Left lobe of liver (tissue), 2 donors: ENCODE results near the gene PHETA2. TPM values are rescaled to one million over a fixed set of nuclear protein-coding genes. Genes with fewer than 3 reads are reported as not detected.
A peak's percentile ranks its signal among the peaks of the same experiment; 100 is the strongest.
"Not testable (repeated sequence)": the region's sequence is repeated elsewhere in the genome, so short reads cannot be mapped to it uniquely, and the experiment has no call there.

Experiments used
- ATAC-seq: fragments of 200-7000 bp; cut with Tn5 transposase; one replicate; pipeline ENCODE4 v1.9.1; 2020; ENCODE audit warnings: mild to moderate bottlenecking, moderate library complexity
- DNase-seq: peaks from one replicate; pipeline ENCODE4 v3.0.0-alpha.2; 2020; ENCODE audit warnings: low spot score
- total RNA-seq: library from RNA; stranded (reverse); gene quantifications from one replicate; pipeline ENCODE4 v1.2.1, GENCODE V29; 2021
- donor health status: DM: no; HTN: no; CAD: no; lungs with moderate emphysema.
- donor health status: DM: no; HTN: yes; CAD: no.

PHETA2 gene
- total RNA-seq, 1 donor from 2014 or later, result 1.2 TPM

DNA sequence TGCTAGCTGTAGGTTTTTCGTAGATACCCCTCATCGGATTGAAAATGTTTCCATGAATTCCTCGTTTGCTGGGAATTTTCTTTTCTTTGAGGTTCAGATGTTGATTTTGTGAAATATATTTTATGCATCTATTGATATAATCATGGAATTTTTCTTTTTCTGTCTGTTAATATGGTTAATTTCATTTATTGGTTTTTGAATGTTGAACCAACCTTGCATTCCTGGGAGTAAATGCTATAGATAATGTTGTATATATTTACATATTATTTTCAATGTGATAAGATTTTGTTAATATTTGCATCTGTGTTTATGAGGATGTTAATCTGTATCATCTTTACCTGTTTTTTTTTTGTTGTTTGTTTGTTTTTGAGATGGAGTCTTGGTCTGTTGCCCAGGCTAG lies 27.2 kb downstream of the PHETA2 start:
- no peak for ATAC-seq
- DNase-seq, result no peak

- DNase-seq, ATAC-seq: not testable (repeated sequence)
Measured at GRCh38 chr22:42104332-42104860, 30.3 kb downstream of the PHETA2 start.

DNA sequence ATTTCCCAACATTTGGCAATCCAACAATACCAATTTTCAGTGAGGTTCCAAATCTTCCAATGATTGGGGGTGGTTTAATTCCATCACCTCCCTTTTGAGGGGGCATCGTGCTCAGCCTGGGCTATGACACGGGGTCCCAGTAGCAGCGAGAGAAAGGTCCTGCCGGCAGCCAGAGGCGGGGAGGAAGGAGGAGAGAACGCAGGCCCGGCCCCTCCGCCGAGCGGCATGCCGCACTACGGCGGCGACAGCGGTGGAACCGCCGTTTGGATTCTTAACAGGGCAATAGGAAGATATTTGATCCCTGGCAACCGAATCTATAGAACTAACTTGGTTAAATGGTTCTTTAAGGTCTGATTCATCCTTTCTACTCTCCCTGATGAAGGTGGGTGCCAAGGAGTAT lies 34.8 kb downstream of the PHETA2 start:
- DNase-seq (no peak), ATAC-seq (no peak)

DNA sequence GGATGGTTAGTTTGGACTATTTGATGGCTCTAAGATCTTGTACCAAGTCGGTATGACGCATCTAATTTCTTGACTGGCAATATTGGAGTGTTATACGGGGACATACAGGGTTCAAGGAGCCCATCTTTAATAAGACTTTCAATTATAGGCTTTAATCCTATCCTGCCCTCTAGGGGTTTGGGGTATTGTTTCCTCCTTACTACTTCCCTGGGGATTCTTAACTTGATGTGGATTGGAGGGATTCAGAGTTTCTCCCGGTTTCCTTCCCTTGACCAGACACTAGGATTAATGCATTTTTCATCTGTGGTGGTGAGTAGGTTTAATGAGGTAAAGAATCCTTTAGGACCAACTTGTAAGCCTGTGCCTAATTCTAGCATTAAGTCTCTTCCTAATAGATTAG lies 37.8 kb downstream of the PHETA2 start:
- DNase-seq, result no peak

DNA sequence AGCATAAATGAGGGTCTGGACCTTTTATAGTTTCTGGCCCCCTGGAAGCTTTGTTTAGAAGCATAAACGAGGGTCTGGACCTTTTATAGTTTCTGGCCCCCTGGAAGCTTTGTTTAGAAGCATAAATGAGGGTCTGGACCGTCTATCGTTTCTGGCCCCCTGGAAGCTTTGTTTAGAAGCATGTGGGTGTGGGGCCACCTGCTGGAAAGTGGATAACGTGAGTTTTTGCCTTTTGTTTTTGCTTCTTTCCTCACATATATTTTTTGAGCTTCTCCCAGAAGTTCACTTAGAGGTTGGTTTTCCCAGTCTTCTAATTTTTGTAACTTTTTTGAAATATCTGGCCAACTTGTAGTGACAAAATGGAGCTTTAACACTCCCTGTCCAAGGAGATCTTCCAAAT lies 38.7 kb downstream of the PHETA2 start:
- not testable (repeated sequence) for ATAC-seq, DNase-seq

More for the DNA sequence above, 37.8 kb downstream of the PHETA2 start:
- ATAC-seq, result no peak

- DNase-seq, result no peak
Measured at GRCh38 chr22:42114721-42115120, 40.7 kb downstream of the PHETA2 start.

DNA sequence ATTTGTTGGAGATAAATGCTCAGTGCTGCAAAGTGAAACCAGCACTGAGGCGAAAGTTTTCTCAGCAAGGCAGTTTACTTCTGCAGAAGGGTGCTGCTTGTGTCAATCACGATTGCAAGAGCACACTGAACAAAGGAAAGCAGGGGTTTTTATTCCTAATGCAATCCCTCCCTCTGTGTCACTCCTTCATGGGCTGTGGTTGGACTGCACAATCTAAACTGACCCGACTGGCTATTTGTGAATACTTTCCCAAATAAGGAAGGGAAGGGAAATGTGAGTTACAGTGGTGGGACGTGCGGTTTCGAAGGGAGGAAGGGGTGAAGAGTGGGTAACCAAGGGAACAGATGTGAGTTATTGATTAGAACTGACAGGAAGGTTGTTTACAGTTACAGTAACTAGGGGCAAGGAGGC lies 41.4 kb downstream of the PHETA2 start:
- DNase-seq, ATAC-seq: not testable (repeated sequence)

More at GRCh38 chr22:42114721-42115120, 40.7 kb downstream of the PHETA2 start:
- ATAC-seq, result peak; percentile 42

- peak; percentile 39 for ATAC-seq
- DNase-seq, result no peak
Measured at GRCh38 chr22:42116848-42117424, 42.9 kb downstream of the PHETA2 start.

DNA sequence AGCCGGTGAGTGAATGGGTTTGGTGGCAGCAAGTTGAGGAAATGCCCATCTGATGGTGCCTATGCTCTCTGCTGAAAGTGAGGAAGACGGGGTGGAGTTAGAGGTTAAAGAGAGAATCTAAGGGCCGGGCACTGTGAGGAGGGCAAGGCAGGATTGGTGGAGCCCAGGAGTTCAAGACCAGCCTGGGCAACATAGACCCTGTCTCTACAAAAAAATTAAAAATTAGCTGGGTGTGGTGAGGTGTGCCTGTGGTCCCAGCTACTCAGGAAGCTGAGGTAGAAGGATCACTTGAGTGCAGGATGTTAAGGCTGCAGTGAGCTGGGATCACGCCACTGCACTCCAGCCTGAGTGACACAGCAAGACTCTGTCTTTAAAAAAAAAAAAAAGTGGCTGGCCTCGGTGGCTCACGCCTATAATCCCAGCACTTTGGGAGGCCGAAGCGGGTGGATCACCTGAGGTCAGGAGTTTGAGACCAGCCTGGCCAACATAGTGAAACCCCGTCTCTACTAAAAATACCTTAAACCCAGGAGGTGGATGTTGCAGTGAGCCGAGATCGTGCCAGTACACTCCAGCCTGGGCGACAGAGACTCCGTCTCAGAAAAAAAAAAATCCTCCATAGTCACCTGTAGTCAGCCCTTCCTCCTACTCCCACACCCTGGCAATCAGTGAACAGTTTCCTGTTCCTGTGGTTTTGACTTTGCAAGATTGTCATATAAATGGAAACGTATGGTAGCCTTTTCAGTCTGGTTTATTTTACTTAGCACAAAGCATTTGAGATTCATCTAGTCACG lies 46.4 kb downstream of the PHETA2 start:
- ATAC-seq, result peak; percentile 9
- DNase-seq, result not testable (repeated sequence)

- DNase-seq, ATAC-seq: not testable (repeated sequence)
Measured at GRCh38 chr22:42123529-42123928, 49.5 kb downstream of the PHETA2 start.

GRCh38 chr22:42127606-42128005 lies 53.6 kb downstream of the PHETA2 start:
- no peak for ATAC-seq
- DNase-seq, result no peak

DNA sequence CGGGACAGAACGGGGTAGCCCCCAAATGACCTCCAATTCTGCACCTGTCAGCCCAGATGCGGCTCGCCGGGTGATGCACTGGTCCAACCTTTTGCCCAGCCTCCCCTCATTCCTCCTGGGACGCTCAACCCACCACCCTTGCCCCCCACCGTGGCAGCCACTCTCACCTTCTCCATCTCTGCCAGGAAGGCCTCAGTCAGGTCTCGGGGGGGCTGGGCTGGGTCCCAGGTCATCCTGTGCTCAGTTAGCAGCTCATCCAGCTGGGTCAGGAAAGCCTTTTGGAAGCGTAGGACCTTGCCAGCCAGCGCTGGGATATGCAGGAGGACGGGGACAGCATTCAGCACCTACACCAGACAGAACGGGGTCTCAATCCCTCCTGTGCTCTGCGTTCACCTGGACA lies 54.0 kb downstream of the PHETA2 start:
- not testable (repeated sequence) for DNase-seq, ATAC-seq

Other genes with a start within 250 kb of the PHETA2 start
- 30.4 TPM for gene SREBF2, start 241.1 kb upstream of the PHETA2 start, total RNA-seq
- gene SHISA8, start 159.2 kb upstream of the PHETA2 start, total RNA-seq, result not detected
- 0.10 TPM for gene TNFRSF13C, start 147.4 kb upstream of the PHETA2 start, total RNA-seq
- gene CENPM, start 127.1 kb upstream of the PHETA2 start, total RNA-seq, result not detected
- not detected for gene SEPTIN3, start 104.8 kb upstream of the PHETA2 start, total RNA-seq
- gene WBP2NL, start 75.5 kb upstream of the PHETA2 start, total RNA-seq, result 0.53 TPM
- gene NAGA, start 3.4 kb upstream of the PHETA2 start, total RNA-seq, result 19.7 TPM
- gene SMDT1, start 5.5 kb downstream of the PHETA2 start, total RNA-seq, result 83.8 TPM
- 51.0 TPM for gene NDUFA6, start 16.5 kb downstream of the PHETA2 start, total RNA-seq
- 358 TPM for gene CYP2D6, start 56.6 kb downstream of the PHETA2 start, total RNA-seq
- gene TCF20, start 196.4 kb downstream of the PHETA2 start, total RNA-seq, result 19.0 TPM